Gastroesophageal sphincter (tissue), 4 donors: Measurements from ENCODE around the gene ARHGEF33. TPM values are rescaled to one million over a fixed set of nuclear protein-coding genes. Genes with fewer than 3 reads are reported as not detected.

ENCODE experiments used
- ATAC-seq: fragments of 150-250 bp; one replicate; pipeline ENCODE4 v1.9.1; 2016; ENCODE audit warnings: mild to moderate bottlenecking, moderate library complexity
- H3K27ac ChIP-seq, 4 donors: fragments of 200-600 bp; sonication (generic) in 3 of 4; 1 replicate in 3 of 4; 2 replicates in 1 of 4; pipeline ENCODE4 v1.5.1; 2016 to 2019
- H3K27me3 ChIP-seq: fragments of 200-600 bp; sonication (generic); one replicate; pipeline ENCODE4 v1.5.1; 2019
- H3K36me3 ChIP-seq, 2 donors: fragments of 200-600 bp; sonication (generic); one replicate each; pipeline ENCODE4 v1.5.1; 2019; ENCODE audit warnings: control low read depth in 1 of 2
- H3K4me1 ChIP-seq, 3 donors: fragments of 200-600 bp; sonication (generic); 1 replicate in 2 of 3; 2 replicates in 1 of 3; pipeline ENCODE4 v1.5.1; 2016 to 2019; ENCODE audit warnings: control low read depth in 2 of 3
- H3K4me3 ChIP-seq, 2 donors: fragments of 200-600 bp; sonication (generic); one replicate each; pipeline ENCODE4 v1.5.1; 2019; ENCODE audit warnings: mild to moderate bottlenecking in 1 of 2, moderate library complexity in 1 of 2
- H3K9me3 ChIP-seq, 3 donors: fragments of 200-600 bp; sonication (generic); one replicate each; pipeline ENCODE4 v1.5.1; 2017 to 2019; ENCODE audit warnings: control low read depth in 2 of 3
- CTCF ChIP-seq, 4 experiments: fragments of 200-600 bp in 2 of 4; fragments of 450-650 bp in 2 of 4; sonication (generic) in 1 of 4; IDR thresholded peaks; one replicate each; pipeline ENCODE4 v1.5.1; 2017 to 2019; ENCODE audit warnings: antibody characterized with exemption in 4 of 4, mild to moderate bottlenecking in 2 of 4, moderate library complexity in 2 of 4
- EP300 ChIP-seq: sonication (generic); formaldehyde crosslinking; IDR thresholded peaks from one replicate; pipeline ENCODE4 v1.6.1; 2017; ENCODE audit warnings: antibody characterized with exemption, mild to moderate bottlenecking
- POLR2A ChIP-seq, 2 donors: fragments of 450-650 bp; IDR thresholded peaks; one replicate each; pipeline ENCODE4 v1.6.1; 2017; ENCODE audit warnings: antibody characterized with exemption in 2 of 2, mild to moderate bottlenecking in 2 of 2, moderate library complexity in 1 of 2
- POLR2AphosphoS5 ChIP-seq: sonication (generic); formaldehyde crosslinking; IDR thresholded peaks from one replicate; pipeline ENCODE4 v1.6.1; 2017; ENCODE audit warnings: antibody characterized with exemption
- WGBS, 2 donors: methylation state at CpG; one replicate each; pipeline ENCODE4 v1.1.5; 2018; ENCODE audit warnings: low coverage in 1 of 2; 5-methylcytosine and 5-hydroxymethylcytosine counted together
- total RNA-seq, 4 donors: library from RNA; depleted of rRNA; stranded (reverse); fragments of >200 nt; gene quantifications; one replicate each; pipeline ENCODE4 v1.1.0, GENCODE V29; 2016

The ARHGEF33 gene
- total RNA-seq, 4 donors from 2014 or later, result 0.19 to 1.2 (median 1.1) TPM

- no peak overlapping the region for H3K4me3 ChIP-seq
- no peak for ATAC-seq
These were observed 91.5 kb downstream of the ARHGEF33 start for GRCh38 chr2:38981003-38981669.

GRCh38 chr2:38981670-38982357 lies 92.1 kb downstream of the ARHGEF33 start:
- Histone ChIP-seq H3K27me3 (no peaks in the 10 kb centered on the region), H3K27ac (no peak overlapping the region), H3K4me3 (no peak overlapping the region), H3K36me3 (peaks cover 0 to 39% of the 10 kb centered on the region in 2 donors), H3K9me3 (no peaks in the 10 kb centered on the region), H3K4me1 (peaks cover 0 to 2% (median 0%) of the 10 kb centered on the region in 3 donors)
- TF ChIP-seq CTCF (IDR thresholded peaks at IDR 0.05), result no peak
- no peak for TF ChIP-seq EP300
- TF ChIP-seq POLR2A (IDR thresholded peaks at IDR 0.05), result no peak
- TF ChIP-seq POLR2AphosphoS5, result no peak
- WGBS, 2 donors, result 87 to 96% methylated on average over 8 of the region's 8 CpGs
- ATAC-seq, result no peak

More at GRCh38 chr2:38981003-38981669, 91.5 kb downstream of the ARHGEF33 start:
- Histone ChIP-seq H3K4me1 (peaks cover 0 to 2% (median 0%) of the 10 kb centered on the region in 3 donors), H3K9me3 (no peaks in the 10 kb centered on the region), H3K36me3 (peaks cover 0 to 32% of the 10 kb centered on the region in 2 donors), H3K27ac (no peak overlapping the region), H3K27me3 (no peaks in the 10 kb centered on the region)
- TF ChIP-seq CTCF (IDR thresholded peaks at IDR 0.05), result no peak
- no peak for TF ChIP-seq POLR2AphosphoS5
- no peak for TF ChIP-seq EP300
- TF ChIP-seq POLR2A (IDR thresholded peaks at IDR 0.05), result no peak
- WGBS, 2 donors, result 75 to 85% methylated on average over 3 of the region's 3 CpGs

GRCh38 chr2:38982498-38982897 lies 92.8 kb downstream of the ARHGEF33 start:
- Histone ChIP-seq H3K9me3 (no peaks in the 10 kb centered on the region), H3K27ac (no peak overlapping the region), H3K4me1 (peaks cover 0 to 2% (median 0%) of the 10 kb centered on the region in 3 donors), H3K27me3 (no peaks in the 10 kb centered on the region), H3K4me3 (no peak overlapping the region), H3K36me3 (peaks cover 0 to 44% of the 10 kb centered on the region in 2 donors)
- ATAC-seq, result no peak
- 96 to 100% methylated on average over 1 of the region's 1 CpG for whole genome bisulfite sequencing, 2 donors
- TF ChIP-seq CTCF (IDR thresholded peaks at IDR 0.05) (no peak), POLR2A (IDR thresholded peaks at IDR 0.05) (no peak), POLR2AphosphoS5 (no peak), EP300 (no peak)

DNA sequence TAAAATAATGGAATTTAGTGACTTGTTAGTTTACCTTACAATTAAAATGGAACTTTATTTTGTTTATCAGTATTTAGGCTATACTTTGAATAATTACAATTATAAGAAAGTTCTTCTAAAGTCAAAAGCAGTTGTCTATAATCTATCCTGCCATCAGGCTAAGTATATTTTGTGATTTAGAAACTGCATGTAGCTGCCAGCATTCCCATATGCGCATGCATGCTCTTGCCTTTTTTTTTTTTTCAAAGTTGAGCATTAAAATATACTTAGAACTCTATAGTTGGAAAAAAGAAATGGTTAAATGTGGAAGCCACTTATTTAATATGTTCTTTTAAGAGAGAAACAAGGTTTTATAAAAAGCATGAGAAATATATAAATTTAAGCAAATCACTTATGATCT lies 99.0 kb downstream of the ARHGEF33 start:
- H3K36me3 ChIP-seq, result peaks cover 0 to 69% of the 10 kb centered on the region in 2 donors
- no peak for TF ChIP-seq CTCF (IDR thresholded peaks at IDR 0.05)
- TF ChIP-seq POLR2A (IDR thresholded peaks at IDR 0.05), result no peak
- no peak for TF ChIP-seq POLR2AphosphoS5
- TF ChIP-seq EP300, result no peak
- H3K4me3 ChIP-seq, result no peak overlapping the region
- no peaks in the 10 kb centered on the region for H3K9me3 ChIP-seq
- ATAC-seq, result no peak
- H3K4me1 ChIP-seq, result no peaks in the 10 kb centered on the region
- no peaks in the 10 kb centered on the region for H3K27me3 ChIP-seq
- WGBS, 2 donors, result 100% methylated on average over 1 of the region's 1 CpG
- no peak overlapping the region for H3K27ac ChIP-seq
